Measurements from ENCODE around the gene LGALS9C. TPM values are rescaled to one million over a fixed set of nuclear protein-coding genes. Genes with fewer than 3 reads are reported as not detected.
A peak's percentile ranks its signal among the peaks of the same experiment; 100 is the strongest.
"Not testable (repeated sequence)": the region's sequence is repeated elsewhere in the genome, so short reads cannot be mapped to it uniquely, and the experiment has no call there.

LGALS9C gene
- total RNA-seq, 1 donor from 2014 or later, result not detected

GRCh38 chr17:18528435-18528834 lies 51.8 kb downstream of the LGALS9C start:
- H3K27me3 ChIP-seq (ENCODE audit: control insufficient read depth, insufficient read depth, low read length); FAIRE-seq; H3K36me3 ChIP-seq (ENCODE audit: control insufficient read depth, insufficient read depth, low read length); DNase-seq (ENCODE audit: low read depth); H3K4me3 ChIP-seq (ENCODE audit: low read depth, low read length): not testable (repeated sequence)

- not testable (repeated sequence) for DNase-seq (ENCODE audit: low read depth); H3K27me3 ChIP-seq (ENCODE audit: control insufficient read depth, insufficient read depth, low read length); H3K36me3 ChIP-seq (ENCODE audit: control insufficient read depth, insufficient read depth, low read length); FAIRE-seq; H3K4me3 ChIP-seq (ENCODE audit: low read depth, low read length)
These were observed 52.4 kb downstream of the LGALS9C start for GRCh38 chr17:18528899-18529500.

GRCh38 chr17:18530405-18530804 lies 53.8 kb downstream of the LGALS9C start:
- not testable (repeated sequence) for FAIRE-seq; H3K4me3 ChIP-seq (ENCODE audit: low read depth, low read length); H3K27me3 ChIP-seq (ENCODE audit: control insufficient read depth, insufficient read depth, low read length); DNase-seq (ENCODE audit: low read depth); H3K36me3 ChIP-seq (ENCODE audit: control insufficient read depth, insufficient read depth, low read length)

GRCh38 chr17:18542234-18542633 lies 65.6 kb downstream of the LGALS9C start:
- DNase-seq (ENCODE audit: low read depth), result peak; percentile 54
- not testable (repeated sequence) for H3K4me3 ChIP-seq (ENCODE audit: low read depth, low read length); H3K27me3 ChIP-seq (ENCODE audit: control insufficient read depth, insufficient read depth, low read length); FAIRE-seq; H3K36me3 ChIP-seq (ENCODE audit: control insufficient read depth, insufficient read depth, low read length)

- H3K27me3 ChIP-seq (ENCODE audit: control insufficient read depth, insufficient read depth, low read length); H3K36me3 ChIP-seq (ENCODE audit: control insufficient read depth, insufficient read depth, low read length); DNase-seq (ENCODE audit: low read depth); H3K4me3 ChIP-seq (ENCODE audit: low read depth, low read length); FAIRE-seq: not testable (repeated sequence)
These were observed 66.3 kb downstream of the LGALS9C start for GRCh38 chr17:18542907-18543306.

Other genes starting within 250 kb of the LGALS9C start
- 339 and 517 TPM in 2 replicates for gene FLII, start 218.1 kb upstream of the LGALS9C start, total RNA-seq
- 21.1 and 23.0 TPM in 2 replicates for gene MIEF2, start 216.1 kb upstream of the LGALS9C start, total RNA-seq
- gene TOP3A, start 161.8 kb upstream of the LGALS9C start, total RNA-seq, result 11.0 and 22.4 TPM in 2 replicates
- 13.4 and 14.5 TPM in 2 replicates for gene SMCR8, start 161.5 kb upstream of the LGALS9C start, total RNA-seq
- gene SHMT1, start 113.2 kb upstream of the LGALS9C start, total RNA-seq, result 15.3 and 15.5 TPM in 2 replicates
- gene EVPLL, start 99.0 kb upstream of the LGALS9C start, total RNA-seq, result 10.3 and 14.6 TPM in 2 replicates
- 0.53 TPM in 1 of 2 replicates, not detected in the other for gene TBC1D28, start 167.6 kb downstream of the LGALS9C start, total RNA-seq
- 0.64 and 2.1 TPM in 2 replicates for gene FOXO3B, start 205.5 kb downstream of the LGALS9C start, total RNA-seq

Data from bronchial epithelial cell (primary cell).